OCI-LY1 (cell line): ENCODE results near the gene SOX15.
"Not testable (repeated sequence)": the region's sequence is repeated elsewhere in the genome, so short reads cannot be mapped to it uniquely, and the experiment has no call there.

ENCODE experiments used
- H2AFZ ChIP-seq: fragments of 200-600 bp; sonication (generic), shearing (Covaris generic); 2 replicates; pipeline ENCODE4 v1.6.0; 2014; ENCODE audit warnings: antibody characterized with exemption, mild to moderate bottlenecking, low read length
- H3F3A ChIP-seq: fragments of 200-600 bp; sonication (generic), shearing (Covaris generic); 2 replicates; pipeline ENCODE4 v1.6.0; 2014; ENCODE audit warnings: mild to moderate bottlenecking, antibody characterized with exemption, low read length, moderate library complexity; ENCODE audit not compliant: insufficient read depth
- H3K27ac ChIP-seq: fragments of 200-600 bp; sonication (generic); 2 replicates; pipeline ENCODE4 v1.5.1; 2014; ENCODE audit warnings: low read length, mixed run types, mild to moderate bottlenecking, low read depth; ENCODE audit not compliant: poor library complexity, severe bottlenecking
- H3K27me3 ChIP-seq: fragments of 200-600 bp; sonication (generic); 2 replicates; pipeline ENCODE4 v1.6.0; 2014; ENCODE audit warnings: antibody characterized with exemption, mild to moderate bottlenecking, low read length, moderate library complexity; ENCODE audit not compliant: insufficient read depth
- H3K36me3 ChIP-seq: fragments of 200-600 bp; sonication (generic); 2 replicates; pipeline ENCODE4 v1.6.1; 2014; ENCODE audit warnings: mild to moderate bottlenecking, antibody characterized with exemption, low read length, moderate library complexity, mixed read lengths; ENCODE audit not compliant: insufficient read depth
- H3K4me1 ChIP-seq: fragments of 200-600 bp; sonication (generic); 2 replicates; pipeline ENCODE4 v1.5.1; 2014; ENCODE audit warnings: mild to moderate bottlenecking, low read length, moderate library complexity; ENCODE audit not compliant: insufficient read depth, severe bottlenecking
- H3K4me2 ChIP-seq: fragments of 200-600 bp; sonication (generic), shearing (Covaris generic); 2 replicates; pipeline ENCODE4 v1.6.1; 2014; ENCODE audit warnings: low read length
- H3K4me3 ChIP-seq: fragments of 200-600 bp; sonication (generic); 2 replicates; pipeline ENCODE4 v1.5.1; 2014; ENCODE audit warnings: low read length, low read depth, mild to moderate bottlenecking, mixed read lengths; ENCODE audit not compliant: poor library complexity, severe bottlenecking
- H3K79me2 ChIP-seq: fragments of 200-600 bp; shearing (Covaris generic); 2 replicates; pipeline ENCODE4 v1.6.1; 2016; ENCODE audit warnings: mixed run types, low read length, mixed read lengths; ENCODE audit not compliant: insufficient read depth
- H3K9ac ChIP-seq: fragments of 200-600 bp; sonication (generic), shearing (Covaris generic); 2 replicates; pipeline ENCODE4 v1.6.1; 2014; ENCODE audit warnings: mild to moderate bottlenecking, low read length, mixed read lengths
- H3K9me2 ChIP-seq: fragments of 200-600 bp; sonication (generic), shearing (Covaris generic); 2 replicates; pipeline ENCODE4 v1.6.1; 2014; ENCODE audit warnings: low read depth, mild to moderate bottlenecking, low read length, mixed read lengths
- H3K9me3 ChIP-seq: fragments of 200-600 bp; shearing (Covaris generic); 2 replicates; pipeline ENCODE4 v1.6.1; 2014; ENCODE audit warnings: low read length, mixed read lengths
- H4K20me1 ChIP-seq: fragments of 200-600 bp; sonication (generic), shearing (Covaris generic); 2 replicates; pipeline ENCODE4 v1.6.0; 2016; ENCODE audit warnings: mild to moderate bottlenecking, low read length; ENCODE audit not compliant: insufficient read depth
- EZH2 ChIP-seq: fragments of 200-600 bp; sonication (generic), shearing (Covaris generic); IDR thresholded peaks from 2 replicates; pipeline ENCODE4 v1.8.0; 2017; ENCODE audit warnings: borderline replicate concordance, mixed run types, mild to moderate bottlenecking, antibody characterized with exemption, low read length, moderate library complexity, mixed read lengths
- TF ChIP-seq, protein P1 (sequence below): fragments of 200-600 bp; sonication (generic), shearing (Covaris generic); IDR thresholded peaks from 2 replicates; pipeline ENCODE4 v1.5.1; 2017; ENCODE audit warnings: mild to moderate bottlenecking, antibody characterized with exemption, low read length, moderate library complexity, mixed read lengths

SOX15 gene

GRCh38 chr17:7610641-7611040, 20.7 kb upstream of the SOX15 start:
- no peak overlapping the region for H3K9ac ChIP-seq
- H3K9me3 ChIP-seq = no peaks in the 10 kb centered on the region
- H3K79me2 ChIP-seq = peaks cover 23% of the 10 kb centered on the region
- no peaks in the 10 kb centered on the region for H3K9me2 ChIP-seq
- H3K4me2 ChIP-seq = no peak overlapping the region
- H3K27ac ChIP-seq = no peak overlapping the region
- H2AFZ ChIP-seq = no peak overlapping the region
- H3K4me3 ChIP-seq = no peak overlapping the region
- H4K20me1 ChIP-seq = no peaks in the 10 kb centered on the region
- H3K36me3 ChIP-seq = peaks cover 28% of the 10 kb centered on the region; the same call in 1 of the 2 replicates
- H3F3A ChIP-seq = no peaks in the 10 kb centered on the region
- H3K4me1 ChIP-seq = peaks cover 23% of the 10 kb centered on the region
- TF ChIP-seq, protein P1, sequence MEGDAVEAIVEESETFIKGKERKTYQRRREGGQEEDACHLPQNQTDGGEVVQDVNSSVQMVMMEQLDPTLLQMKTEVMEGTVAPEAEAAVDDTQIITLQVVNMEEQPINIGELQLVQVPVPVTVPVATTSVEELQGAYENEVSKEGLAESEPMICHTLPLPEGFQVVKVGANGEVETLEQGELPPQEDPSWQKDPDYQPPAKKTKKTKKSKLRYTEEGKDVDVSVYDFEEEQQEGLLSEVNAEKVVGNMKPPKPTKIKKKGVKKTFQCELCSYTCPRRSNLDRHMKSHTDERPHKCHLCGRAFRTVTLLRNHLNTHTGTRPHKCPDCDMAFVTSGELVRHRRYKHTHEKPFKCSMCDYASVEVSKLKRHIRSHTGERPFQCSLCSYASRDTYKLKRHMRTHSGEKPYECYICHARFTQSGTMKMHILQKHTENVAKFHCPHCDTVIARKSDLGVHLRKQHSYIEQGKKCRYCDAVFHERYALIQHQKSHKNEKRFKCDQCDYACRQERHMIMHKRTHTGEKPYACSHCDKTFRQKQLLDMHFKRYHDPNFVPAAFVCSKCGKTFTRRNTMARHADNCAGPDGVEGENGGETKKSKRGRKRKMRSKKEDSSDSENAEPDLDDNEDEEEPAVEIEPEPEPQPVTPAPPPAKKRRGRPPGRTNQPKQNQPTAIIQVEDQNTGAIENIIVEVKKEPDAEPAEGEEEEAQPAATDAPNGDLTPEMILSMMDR = no peak
- TF ChIP-seq EZH2 = no peak
- H3K27me3 ChIP-seq = no peaks in the 10 kb centered on the region

GRCh38 chr17:7606280-7606679, 16.4 kb upstream of the SOX15 start:
- Histone ChIP-seq H3K27ac (no peak overlapping the region), H3K4me1 (no peaks in the 10 kb centered on the region), H3K9me3 (no peaks in the 10 kb centered on the region), H3K79me2 (peaks cover 7% of the 10 kb centered on the region), H3K9ac (no peak overlapping the region), H3K36me3 (peaks cover 52% of the 10 kb centered on the region), H3F3A (no peaks in the 10 kb centered on the region), H3K9me2 (no peaks in the 10 kb centered on the region), H3K4me2 (no peak overlapping the region), H2AFZ (no peak overlapping the region), H3K4me3 (no peak overlapping the region), H4K20me1 (no peaks in the 10 kb centered on the region), H3K27me3 (no peaks in the 10 kb centered on the region)
- TF ChIP-seq, protein P1 = no peak
- TF ChIP-seq EZH2 = no peak

- H3K4me2 ChIP-seq, H2AFZ ChIP-seq, H3K27ac ChIP-seq, H3K9ac ChIP-seq, H3K9me3 ChIP-seq, H3K4me3 ChIP-seq, H4K20me1 ChIP-seq, H3K9me2 ChIP-seq, H3F3A ChIP-seq, H3K4me1 ChIP-seq, H3K79me2 ChIP-seq, H3K27me3 ChIP-seq: not testable (repeated sequence)
- H3K36me3 ChIP-seq = peaks cover 84% of the 10 kb centered on the region
Observed at GRCh38 chr17:7597561-7597960, 7.7 kb upstream of the SOX15 start.

DNA sequence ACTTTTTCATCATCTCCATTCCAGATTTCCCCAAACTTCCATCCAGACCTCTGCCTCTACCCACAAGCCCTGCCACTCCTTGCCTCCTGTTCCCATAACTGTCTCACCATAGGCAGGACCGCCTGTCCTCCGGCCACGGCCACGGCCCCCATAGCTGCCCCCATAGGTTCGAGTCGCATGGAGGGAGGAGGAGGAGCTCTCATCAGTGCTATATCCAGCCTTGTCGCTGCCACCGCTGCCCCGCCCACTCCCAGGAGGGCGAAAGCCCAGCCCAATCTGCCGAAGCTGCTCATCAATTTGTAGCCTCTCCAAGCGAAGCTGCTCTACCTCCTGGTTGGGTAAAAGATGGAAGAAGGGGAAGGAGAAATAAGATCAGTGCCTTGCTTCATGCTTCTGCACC, 3.4 kb upstream of the SOX15 start:
- peaks cover 87% of the 10 kb centered on the region for H3K36me3 ChIP-seq

More for the DNA sequence above, 3.4 kb upstream of the SOX15 start:
- Histone ChIP-seq H4K20me1 (no peaks in the 10 kb centered on the region), H3K4me3 (no peak overlapping the region), H3K27me3 (no peaks in the 10 kb centered on the region), H2AFZ (no peak overlapping the region), H3K9me3 (no peaks in the 10 kb centered on the region), H3K4me1 (no peaks in the 10 kb centered on the region), H3K79me2 (no peaks in the 10 kb centered on the region), H3K27ac (no peak overlapping the region), H3K4me2 (no peak overlapping the region), H3K9ac (no peak overlapping the region), H3K9me2 (no peaks in the 10 kb centered on the region), H3F3A (no peaks in the 10 kb centered on the region)
- TF ChIP-seq, protein P1 = no peak
- TF ChIP-seq EZH2 = no peak
